Keratinocyte (primary cell): Measurements from ENCODE around the gene VPS13C. TPM values are rescaled to one million over a fixed set of nuclear protein-coding genes. Genes with fewer than 3 reads are reported as not detected.

Source experiments
- DNase-seq: peaks from one replicate; pipeline ENCODE4 v3.0.0-alpha.2; 2011; ENCODE audit warnings: low read depth, missing footprints, low spot score
- FAIRE-seq: peaks from 2 replicates; lab custom pipeline; 2011; peaks lifted over from hg19 to GRCh38; lab: Jason Lieb, UNC
- H2AFZ ChIP-seq: 2 replicates; pipeline ENCODE4 v1.6.0; 2012; ENCODE audit warnings: low read length, control low read depth, inconsistent platforms; ENCODE audit not compliant: control insufficient read depth
- H3K27ac ChIP-seq: 2 replicates; pipeline ENCODE4 v1.5.1; 2011; ENCODE audit warnings: low read length; ENCODE audit not compliant: control insufficient read depth, insufficient read depth
- H3K27me3 ChIP-seq: 3 replicates; pipeline ENCODE4 v1.6.0; 2011; ENCODE audit warnings: low read length; ENCODE audit not compliant: control insufficient read depth, insufficient read depth; ENCODE audit errors: extremely low read depth
- H3K36me3 ChIP-seq, 2 experiments: 2 replicates in 1 of 2; 3 replicates in 1 of 2; pipeline ENCODE4 v1.5.1; 2011; ENCODE audit warnings: low read length in 2 of 2, mild to moderate bottlenecking in 1 of 2; ENCODE audit not compliant: control insufficient read depth in 2 of 2, insufficient read depth in 2 of 2; ENCODE audit errors: extremely low read depth in 1 of 2
- H3K4me1 ChIP-seq: 3 replicates; pipeline ENCODE4 v1.5.1; 2011; ENCODE audit warnings: low read length; ENCODE audit not compliant: control insufficient read depth, insufficient read depth; ENCODE audit errors: extremely low read depth
- H3K4me2 ChIP-seq: 3 replicates; pipeline ENCODE4 v1.6.0; 2011; ENCODE audit warnings: low read depth, low read length; ENCODE audit not compliant: control insufficient read depth, insufficient read depth; ENCODE audit errors: extremely low read depth
- H3K4me3 ChIP-seq, 3 experiments: fragments of 200-600 bp in 1 of 3; sonication (generic) in 1 of 3; 2 replicates in 2 of 3; 3 replicates in 1 of 3; pipeline ENCODE4 v1.5.1; 2011 to 2016; ENCODE audit warnings: low read length in 3 of 3, mild to moderate bottlenecking in 3 of 3, control low read depth in 2 of 3, inconsistent platforms in 1 of 3, low read depth in 1 of 3, mixed read lengths in 1 of 3, mixed run types in 1 of 3, moderate library complexity in 1 of 3; ENCODE audit not compliant: control insufficient read depth in 2 of 3, insufficient read depth in 2 of 3; ENCODE audit errors: extremely low read depth in 1 of 3
- H3K79me2 ChIP-seq: 2 replicates; pipeline ENCODE4 v1.6.0; 2012; ENCODE audit warnings: low read length; ENCODE audit not compliant: control insufficient read depth, insufficient read depth
- H3K9ac ChIP-seq: 3 replicates; pipeline ENCODE4 v1.6.0; 2011; ENCODE audit warnings: low read length; ENCODE audit not compliant: control insufficient read depth, insufficient read depth; ENCODE audit errors: extremely low read depth
- H3K9me1 ChIP-seq: 3 replicates; pipeline ENCODE4 v1.6.0; 2011; ENCODE audit warnings: low read length; ENCODE audit not compliant: control insufficient read depth, insufficient read depth; ENCODE audit errors: extremely low read depth
- H3K9me3 ChIP-seq: 2 replicates; pipeline ENCODE4 v1.5.1; 2012; ENCODE audit warnings: low read depth, low read length; ENCODE audit not compliant: control insufficient read depth
- H4K20me1 ChIP-seq: 3 replicates; pipeline ENCODE4 v1.6.0; 2011; ENCODE audit warnings: low read length; ENCODE audit not compliant: control insufficient read depth, insufficient read depth; ENCODE audit errors: extremely low read depth
- EZH2 ChIP-seq: IDR thresholded peaks from one replicate; pipeline ENCODE4 v1.6.1; 2012; ENCODE audit warnings: inconsistent platforms, mild to moderate bottlenecking, low read length, moderate library complexity
- dilution Hi-C: fragments of 300-500 bp; cut with MboI; formaldehyde crosslinking; loops from one replicate; pipeline ENCODE4 v1.7.0; 2020; ENCODE audit warnings: low sequenced_read_pairs; ENCODE audit not compliant: extremely low pct_ligation_motif_present
- polyA plus RNA-seq, 5 experiments: library from polyadenylated mRNA; depleted of rRNA in 3 of 5; stranded (reverse) in 3 of 5; stranded (forward) in 1 of 5; unstranded in 1 of 5; fragments of >200 nt; gene quantifications; 1 replicate in 1 of 5; 2 replicates in 3 of 5; 3 replicates in 1 of 5; pipeline versions ENCODE4 v1.2.1 to v1.2.3, GENCODE V29; 2011 to 2012; ENCODE audit warnings: missing spikeins in 2 of 5, low read depth in 1 of 5, low replicate concordance in 1 of 5
- TF ChIP-seq, protein P1 (sequence below), 3 experiments: IDR thresholded peaks in 1 of 3; conservative IDR thresholded peaks in 1 of 3; optimal IDR thresholded peaks in 1 of 3; 2 replicates in 2 of 3; 3 replicates in 1 of 3; pipeline versions ENCODE3 to v1.5.1; 2011; ENCODE audit warnings: low read length in 3 of 3, mild to moderate bottlenecking in 3 of 3, moderate library complexity in 2 of 3, control low read depth in 1 of 3, inconsistent platforms in 1 of 3; ENCODE audit not compliant: insufficient read depth in 2 of 3; ENCODE audit errors: extremely low read depth in 1 of 3

Gene VPS13C
- polyA plus RNA-seq, 1 donor (not counting 4 experiments of a cell fraction or from before 2014, with no cell fraction given) = 13.5 TPM

DNA sequence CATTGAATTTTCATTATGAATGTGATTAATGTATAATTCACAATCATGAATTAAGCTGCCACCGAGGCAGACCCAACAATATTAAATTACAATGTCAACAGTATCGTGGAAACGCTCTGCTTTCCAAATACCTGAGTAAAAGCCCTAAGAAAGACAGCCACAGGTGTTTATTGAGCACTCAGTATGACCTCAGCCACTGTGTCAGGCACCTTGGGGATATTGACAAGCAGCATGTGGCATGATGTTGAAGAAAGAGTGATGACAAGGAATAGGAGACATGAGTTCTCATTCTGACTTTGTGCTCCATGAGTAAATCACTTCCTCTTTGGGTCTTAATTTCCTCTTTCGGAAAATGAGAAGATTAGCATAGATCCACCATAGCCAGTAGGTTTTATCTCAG lies 19.3 kb upstream of the VPS13C start:
- Histone ChIP-seq H3K9me3 (no peaks in the 10 kb centered on the region), H4K20me1 (no peaks in the 10 kb centered on the region), H3K4me2 (no peak overlapping the region), H3K4me3 (no peak overlapping the region), H3K4me1 (peaks cover 12% of the 10 kb centered on the region), H3K9me1 (no peaks in the 10 kb centered on the region), H2AFZ (no peak overlapping the region), H3K9ac (no peak overlapping the region), H3K79me2 (no peaks in the 10 kb centered on the region), H3K27me3 (no peaks in the 10 kb centered on the region), H3K36me3 (no peaks in the 10 kb centered on the region), H3K27ac (no peak overlapping the region)
- dilution Hi-C loops = no loop called here
- FAIRE-seq (no peak), DNase-seq (no peak)
- TF ChIP-seq EZH2 = no peak
- TF ChIP-seq, protein P1, sequence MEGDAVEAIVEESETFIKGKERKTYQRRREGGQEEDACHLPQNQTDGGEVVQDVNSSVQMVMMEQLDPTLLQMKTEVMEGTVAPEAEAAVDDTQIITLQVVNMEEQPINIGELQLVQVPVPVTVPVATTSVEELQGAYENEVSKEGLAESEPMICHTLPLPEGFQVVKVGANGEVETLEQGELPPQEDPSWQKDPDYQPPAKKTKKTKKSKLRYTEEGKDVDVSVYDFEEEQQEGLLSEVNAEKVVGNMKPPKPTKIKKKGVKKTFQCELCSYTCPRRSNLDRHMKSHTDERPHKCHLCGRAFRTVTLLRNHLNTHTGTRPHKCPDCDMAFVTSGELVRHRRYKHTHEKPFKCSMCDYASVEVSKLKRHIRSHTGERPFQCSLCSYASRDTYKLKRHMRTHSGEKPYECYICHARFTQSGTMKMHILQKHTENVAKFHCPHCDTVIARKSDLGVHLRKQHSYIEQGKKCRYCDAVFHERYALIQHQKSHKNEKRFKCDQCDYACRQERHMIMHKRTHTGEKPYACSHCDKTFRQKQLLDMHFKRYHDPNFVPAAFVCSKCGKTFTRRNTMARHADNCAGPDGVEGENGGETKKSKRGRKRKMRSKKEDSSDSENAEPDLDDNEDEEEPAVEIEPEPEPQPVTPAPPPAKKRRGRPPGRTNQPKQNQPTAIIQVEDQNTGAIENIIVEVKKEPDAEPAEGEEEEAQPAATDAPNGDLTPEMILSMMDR (optimal IDR thresholded peaks at IDR 0.05 in 1 of 3, IDR thresholded peaks at IDR 0.05 in 1 of 3, conservative IDR thresholded peaks at IDR 0.05 in 1 of 3; ENCODE audit: extremely low read depth in 1 of 3, insufficient read depth in 2 of 3, low read length in 3 of 3) = no peak

DNA sequence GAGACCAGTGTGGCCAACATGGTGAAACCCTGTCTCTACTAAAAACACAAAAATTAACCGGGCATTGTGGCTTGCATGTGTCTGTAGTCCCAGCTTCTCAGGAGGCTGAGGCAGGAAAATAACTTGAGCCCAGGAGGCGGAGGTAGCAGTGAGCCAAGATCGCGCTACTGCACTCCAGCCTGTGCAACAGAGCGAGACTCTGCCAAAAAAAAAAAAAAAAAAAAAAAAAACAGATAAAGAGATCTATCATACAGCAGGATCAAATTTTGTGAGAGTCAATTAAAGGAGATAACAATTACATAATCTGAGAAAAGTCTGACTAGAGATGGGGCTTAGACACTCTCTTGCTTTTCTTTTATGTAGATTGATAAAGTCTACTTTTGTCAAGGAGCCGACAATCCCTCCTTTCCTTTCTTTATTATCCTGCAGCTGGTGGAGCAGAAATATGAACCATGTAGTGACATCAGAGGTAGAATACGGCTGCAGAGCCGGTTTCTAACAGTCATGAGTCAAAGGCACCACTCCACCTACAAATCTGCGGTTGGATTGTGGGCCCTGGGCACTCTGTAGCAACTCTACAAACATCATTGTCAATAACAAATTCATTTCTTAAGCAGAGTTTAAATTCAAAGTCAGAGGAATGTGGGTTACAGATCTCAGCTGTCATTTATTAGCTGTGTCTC lies 15.5 kb upstream of the VPS13C start:
- H3K79me2 ChIP-seq = no peaks in the 10 kb centered on the region
- TF ChIP-seq EZH2 = no peak
- TF ChIP-seq, protein P1 (optimal IDR thresholded peaks at IDR 0.05 in 1 of 3, IDR thresholded peaks at IDR 0.05 in 1 of 3, conservative IDR thresholded peaks at IDR 0.05 in 1 of 3; ENCODE audit: extremely low read depth in 1 of 3, insufficient read depth in 2 of 3, low read length in 3 of 3) = no peak
- FAIRE-seq (peak; percentile 48), DNase-seq (no peak)
- H2AFZ ChIP-seq = peak overlapping the region; percentile 20
- no peaks in the 10 kb centered on the region for H3K9me1 ChIP-seq
- H3K4me2 ChIP-seq = peak overlapping the region; percentile 13
- H3K27ac ChIP-seq = peak overlapping the region; percentile 25
- dilution Hi-C loops = no loop called here
- no peak overlapping the region for H3K4me3 ChIP-seq
- H3K27me3 ChIP-seq = no peaks in the 10 kb centered on the region
- H3K9me3 ChIP-seq = no peaks in the 10 kb centered on the region
- peak overlapping the region; percentile 3 for H3K9ac ChIP-seq
- H3K36me3 ChIP-seq = no peaks in the 10 kb centered on the region
- peaks cover 12% of the 10 kb centered on the region for H3K4me1 ChIP-seq
- no peaks in the 10 kb centered on the region for H4K20me1 ChIP-seq
